ENCODE results near the gene RIMS3.
"Not testable (repeated sequence)": the region's sequence is repeated elsewhere in the genome, so short reads cannot be mapped to it uniquely, and the experiment has no call there.

Gene RIMS3

GRCh38 chr1:40583980-40584379, 81.5 kb downstream of the RIMS3 start:
- no peak for DNase-seq

GRCh38 chr1:40582116-40582515, 83.4 kb downstream of the RIMS3 start:
- no peak for DNase-seq

- no peak for DNase-seq
Observed at GRCh38 chr1:40575336-40575735, 90.1 kb downstream of the RIMS3 start.

DNA sequence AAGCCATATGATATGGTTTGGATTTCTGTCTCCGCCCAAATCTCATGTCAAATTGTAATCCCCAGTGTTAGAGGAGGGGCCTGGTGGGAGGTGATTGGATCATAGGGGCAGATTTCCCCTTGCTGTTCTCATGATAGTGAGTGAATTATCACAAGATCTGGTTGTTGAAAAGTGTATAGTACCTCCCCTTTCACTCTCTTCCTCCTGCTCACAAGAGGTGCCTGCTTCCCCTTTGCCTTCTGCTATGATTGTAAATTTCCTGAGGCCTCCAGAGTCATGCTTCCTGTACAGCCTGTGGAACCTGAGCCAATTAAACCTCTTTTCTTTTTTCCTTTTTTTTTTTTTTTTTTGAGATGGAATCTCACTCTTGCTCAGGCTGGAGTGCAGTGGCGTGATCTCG, 90.7 kb downstream of the RIMS3 start:
- DNase-seq: not testable (repeated sequence)
